Measurements from ENCODE around the gene MEGF10. TPM values are rescaled to one million over a fixed set of nuclear protein-coding genes. Genes with fewer than 3 reads are reported as not detected.

MEGF10 gene
- total and polyA plus RNA-seq, 2 experiments from 2014 or later = 1.7 to 8.2 TPM

- H3K27me3 ChIP-seq = no peaks in the 10 kb centered on the region
- no peak overlapping the region for H3K4me3 ChIP-seq
- no peaks in the 10 kb centered on the region for H3K9me3 ChIP-seq (ENCODE audit: low read depth)
- TF ChIP-seq CTCF (IDR thresholded peaks at IDR 0.05; ENCODE audit: low read depth, low read length) = no peak
- H3K27ac ChIP-seq = no peak overlapping the region
- no peaks in the 10 kb centered on the region for H3K36me3 ChIP-seq
- DNase-seq (ENCODE audit: low read depth in 1 of 2, low spot score in 1 of 2) = no peak
- H3K4me1 ChIP-seq (ENCODE audit: low read depth) = peaks cover 8% of the 10 kb centered on the region
Measured at GRCh38 chr5:127375124-127375523, 84.5 kb downstream of the MEGF10 start.

GRCh38 chr5:127375544-127376091 is 85.0 kb downstream of the MEGF10 start:
- no peaks in the 10 kb centered on the region for H3K9me3 ChIP-seq (ENCODE audit: low read depth)
- H3K27ac ChIP-seq = no peak overlapping the region
- H3K4me1 ChIP-seq (ENCODE audit: low read depth) = peaks cover 6% of the 10 kb centered on the region
- H3K4me3 ChIP-seq = no peak overlapping the region
- DNase-seq (ENCODE audit: low read depth in 1 of 2, low spot score in 1 of 2) = no peak
- H3K36me3 ChIP-seq = no peaks in the 10 kb centered on the region
- TF ChIP-seq CTCF (IDR thresholded peaks at IDR 0.05; ENCODE audit: low read depth, low read length) = no peak
- no peaks in the 10 kb centered on the region for H3K27me3 ChIP-seq

DNA sequence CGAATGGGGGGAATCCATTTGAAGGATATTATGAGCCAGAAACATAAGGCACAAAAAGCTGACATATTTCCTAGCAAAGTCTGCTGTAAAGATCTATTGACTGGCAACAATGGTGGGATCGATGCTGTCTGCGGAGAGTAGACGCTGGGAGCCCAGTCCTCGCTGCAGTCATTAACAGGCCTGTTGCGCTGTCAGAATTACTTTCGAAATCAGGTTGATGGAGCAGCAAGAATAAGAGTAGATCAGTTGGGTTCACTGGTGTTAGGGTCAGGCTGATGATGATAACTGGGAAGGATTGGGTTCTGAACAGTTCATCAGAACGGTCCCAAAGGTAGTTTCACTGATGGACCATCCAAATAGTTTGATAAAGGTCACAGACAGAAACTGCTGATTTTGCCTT is 87.1 kb downstream of the MEGF10 start:
- Histone ChIP-seq H3K36me3 (no peaks in the 10 kb centered on the region), H3K9me3 (ENCODE audit: low read depth) (no peaks in the 10 kb centered on the region), H3K27me3 (no peaks in the 10 kb centered on the region), H3K4me3 (no peak overlapping the region), H3K4me1 (ENCODE audit: low read depth) (peaks cover 6% of the 10 kb centered on the region), H3K27ac (no peak overlapping the region)
- no peak for DNase-seq (ENCODE audit: low read depth in 1 of 2, low spot score in 1 of 2)
- TF ChIP-seq CTCF (IDR thresholded peaks at IDR 0.05; ENCODE audit: low read depth, low read length) = no peak

- no peaks in the 10 kb centered on the region for H3K27me3 ChIP-seq
- H3K4me1 ChIP-seq (ENCODE audit: low read depth) = peaks cover 8% of the 10 kb centered on the region
- no peak overlapping the region for H3K4me3 ChIP-seq
- H3K27ac ChIP-seq = no peak overlapping the region
- DNase-seq (ENCODE audit: low read depth in 1 of 2, low spot score in 1 of 2) = no peak
- TF ChIP-seq CTCF (IDR thresholded peaks at IDR 0.05; ENCODE audit: low read depth, low read length) = no peak
- H3K36me3 ChIP-seq = no peaks in the 10 kb centered on the region
- no peaks in the 10 kb centered on the region for H3K9me3 ChIP-seq (ENCODE audit: low read depth)
Measured at GRCh38 chr5:127385936-127386335, 95.3 kb downstream of the MEGF10 start.

- no peak overlapping the region for H3K27ac ChIP-seq
- no peak for DNase-seq (ENCODE audit: low read depth in 1 of 2, low spot score in 1 of 2)
- no peaks in the 10 kb centered on the region for H3K36me3 ChIP-seq
- H3K9me3 ChIP-seq (ENCODE audit: low read depth) = no peaks in the 10 kb centered on the region
- TF ChIP-seq CTCF (IDR thresholded peaks at IDR 0.05; ENCODE audit: low read depth, low read length) = no peak
- H3K27me3 ChIP-seq = no peaks in the 10 kb centered on the region
- peaks cover 8% of the 10 kb centered on the region for H3K4me1 ChIP-seq (ENCODE audit: low read depth)
- H3K4me3 ChIP-seq = no peak overlapping the region
Measured at GRCh38 chr5:127386557-127386956, 96.0 kb downstream of the MEGF10 start.

GRCh38 chr5:127389601-127390000 is 99.0 kb downstream of the MEGF10 start:
- Histone ChIP-seq H3K4me1 (ENCODE audit: low read depth) (peaks cover 29% of the 10 kb centered on the region), H3K4me3 (no peak overlapping the region), H3K27ac (no peak overlapping the region), H3K36me3 (no peaks in the 10 kb centered on the region), H3K9me3 (ENCODE audit: low read depth) (no peaks in the 10 kb centered on the region), H3K27me3 (no peaks in the 10 kb centered on the region)
- no peak for DNase-seq (ENCODE audit: low read depth in 1 of 2, low spot score in 1 of 2)
- no peak for TF ChIP-seq CTCF (IDR thresholded peaks at IDR 0.05; ENCODE audit: low read depth, low read length)
